ENCODE measurements around the gene AR.

Gene AR

DNA sequence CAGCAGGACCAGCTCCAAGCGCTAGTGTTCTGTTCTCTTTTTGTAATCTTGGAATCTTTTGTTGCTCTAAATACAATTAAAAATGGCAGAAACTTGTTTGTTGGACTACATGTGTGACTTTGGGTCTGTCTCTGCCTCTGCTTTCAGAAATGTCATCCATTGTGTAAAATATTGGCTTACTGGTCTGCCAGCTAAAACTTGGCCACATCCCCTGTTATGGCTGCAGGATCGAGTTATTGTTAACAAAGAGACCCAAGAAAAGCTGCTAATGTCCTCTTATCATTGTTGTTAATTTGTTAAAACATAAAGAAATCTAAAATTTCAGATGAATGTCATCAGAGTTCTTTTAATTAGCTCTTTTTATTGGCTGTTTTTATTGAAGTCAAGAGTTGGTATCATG is 186.5 kb downstream of the AR start:
- no peak for DNase-seq

DNA sequence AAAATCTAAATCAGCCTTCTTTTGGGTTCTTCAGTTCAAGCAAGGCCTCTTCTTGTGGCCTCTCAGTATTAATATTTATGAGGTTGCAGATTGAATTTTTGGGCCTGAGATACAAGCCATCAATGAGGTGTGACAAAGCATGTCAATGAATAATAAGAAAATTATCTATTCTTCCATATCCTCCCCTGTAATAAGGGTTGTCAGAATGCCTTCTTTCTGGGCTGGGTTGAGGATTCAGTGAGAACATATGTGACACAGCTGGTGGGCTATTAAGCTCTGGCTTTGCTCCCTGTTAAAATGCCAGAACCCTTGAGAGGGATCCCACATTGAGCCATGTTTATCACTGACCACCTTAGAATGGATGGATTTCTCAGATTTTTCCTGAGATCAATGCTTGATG is 187.2 kb downstream of the AR start:
- DNase-seq: no peak

DNA sequence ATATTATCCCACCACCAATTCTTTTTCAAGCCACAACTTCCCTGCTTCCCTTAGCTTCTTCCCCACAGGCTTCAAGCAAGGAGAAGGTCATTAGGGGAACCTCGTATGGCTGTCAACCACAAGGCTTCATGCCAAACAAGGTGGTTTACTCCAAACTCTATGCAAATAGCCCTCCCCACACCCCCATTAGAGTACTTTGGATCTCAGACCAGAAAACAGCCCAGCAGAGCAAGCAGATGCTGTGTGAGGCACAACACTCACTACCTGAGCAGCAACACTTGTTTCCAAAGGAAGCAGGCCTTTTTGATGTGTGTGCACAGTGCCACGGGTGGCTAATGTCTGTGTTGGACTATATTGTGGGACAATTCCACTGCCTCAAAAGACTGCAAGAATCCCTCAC is 189.0 kb downstream of the AR start:
- no peak for DNase-seq

DNA sequence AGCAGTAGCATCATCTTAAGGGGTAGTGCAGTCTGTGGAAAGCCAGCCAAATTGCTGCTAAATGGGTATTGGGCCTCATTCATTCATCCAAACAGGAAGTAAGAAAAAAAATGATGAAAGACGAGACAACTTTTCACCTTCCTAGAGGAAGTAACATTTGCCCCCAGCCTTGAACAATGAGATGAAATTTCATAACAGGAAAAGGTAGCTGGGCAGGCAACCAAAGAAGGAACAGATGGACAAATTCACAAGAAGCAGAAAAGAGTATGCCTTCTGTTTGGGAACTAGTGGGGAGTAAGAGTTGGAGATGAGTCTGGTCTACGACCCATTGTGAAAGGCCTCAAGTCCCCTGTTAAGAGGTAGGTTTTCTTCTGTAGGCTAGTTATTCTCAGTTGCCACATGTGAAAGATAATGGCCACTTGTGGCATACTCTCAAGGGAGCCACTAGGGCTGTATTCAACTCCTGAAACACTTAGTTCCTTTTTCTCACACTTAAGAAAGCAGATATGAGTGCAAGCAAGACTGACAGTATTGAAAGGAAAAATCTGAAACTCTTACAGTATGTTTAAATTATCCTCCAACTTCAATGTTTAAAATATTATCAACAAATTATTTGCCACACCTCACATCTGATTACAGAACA is 190.4 kb downstream of the AR start:
- DNase-seq: no peak

DNA sequence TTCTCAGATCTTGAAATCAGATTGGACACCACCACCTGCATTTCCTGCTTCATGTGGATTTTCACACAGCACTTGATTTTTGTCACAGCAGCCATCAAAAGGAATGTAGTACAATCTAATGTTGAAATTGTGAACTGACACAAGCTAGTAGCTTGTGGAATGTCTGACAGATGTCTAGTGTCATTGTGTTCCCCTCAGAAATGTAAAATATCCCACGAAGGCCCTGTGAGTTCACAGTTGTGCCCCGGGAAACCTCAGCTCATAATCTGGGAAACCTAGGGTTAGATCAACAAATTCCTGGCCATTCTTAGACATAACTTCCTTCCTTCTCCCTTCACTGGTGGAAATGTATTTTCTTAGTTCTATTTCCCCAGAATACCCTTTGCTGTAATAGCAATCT is 205.7 kb downstream of the AR start:
- no peak for DNase-seq

DNA sequence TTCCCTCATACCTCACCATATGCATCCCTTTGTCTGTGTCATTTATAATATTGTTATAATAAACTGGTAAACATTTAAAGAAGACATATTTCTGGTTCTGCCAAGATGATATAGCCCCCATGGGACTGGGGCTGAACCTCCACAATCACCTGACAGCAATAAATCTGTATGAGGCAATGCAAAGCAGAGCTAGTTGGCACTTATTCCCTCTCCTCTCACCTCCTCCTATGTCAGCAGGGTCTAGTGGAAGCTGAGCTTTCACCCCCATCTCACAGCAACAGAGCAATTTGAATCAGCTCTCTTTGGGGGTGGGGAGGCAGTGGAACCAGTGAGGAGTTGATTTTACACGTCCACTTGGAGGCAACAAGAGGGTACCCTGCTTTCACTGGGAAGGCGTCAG is 206.9 kb downstream of the AR start:
- no peak for DNase-seq

DNA sequence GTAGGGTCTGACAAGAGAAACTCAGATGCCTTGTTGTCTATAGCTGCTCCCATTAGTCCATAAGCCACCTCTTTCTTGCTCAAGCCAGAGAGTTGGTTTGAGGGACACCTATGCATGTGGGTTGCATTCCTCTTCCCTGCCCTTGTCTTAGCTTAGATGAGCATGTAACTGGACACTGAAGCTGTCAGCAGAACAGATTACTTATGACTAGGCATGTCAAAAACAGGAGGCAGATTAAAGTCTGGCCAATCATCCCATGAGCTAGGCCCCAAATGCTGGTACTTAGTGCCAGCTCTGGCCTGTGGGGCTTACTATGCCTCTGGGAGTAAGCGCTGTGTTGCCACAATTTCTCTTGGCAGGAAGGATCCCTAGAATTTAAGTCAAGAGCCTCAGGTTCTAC is 215.2 kb downstream of the AR start:
- DNase-seq: no peak

DNA sequence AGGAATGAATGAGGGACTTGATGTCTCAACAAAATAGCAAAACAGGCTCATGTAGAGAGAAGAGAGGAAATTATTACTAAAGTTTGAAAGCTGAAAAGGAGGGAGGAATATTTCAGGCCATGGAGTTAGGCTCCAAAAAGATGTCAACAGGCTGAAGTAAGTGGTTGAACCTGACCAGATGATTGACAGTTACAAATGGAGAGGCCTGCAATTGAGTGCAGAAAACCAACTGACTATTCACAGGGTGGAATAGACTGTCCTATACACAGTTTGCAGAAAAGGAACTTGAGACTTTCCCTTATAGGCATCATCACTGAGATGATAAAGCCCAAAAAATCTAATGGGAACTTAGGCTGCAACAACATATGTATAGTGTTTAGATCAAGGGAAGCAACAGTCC is 233.3 kb downstream of the AR start:
- DNase-seq: no peak

DNA sequence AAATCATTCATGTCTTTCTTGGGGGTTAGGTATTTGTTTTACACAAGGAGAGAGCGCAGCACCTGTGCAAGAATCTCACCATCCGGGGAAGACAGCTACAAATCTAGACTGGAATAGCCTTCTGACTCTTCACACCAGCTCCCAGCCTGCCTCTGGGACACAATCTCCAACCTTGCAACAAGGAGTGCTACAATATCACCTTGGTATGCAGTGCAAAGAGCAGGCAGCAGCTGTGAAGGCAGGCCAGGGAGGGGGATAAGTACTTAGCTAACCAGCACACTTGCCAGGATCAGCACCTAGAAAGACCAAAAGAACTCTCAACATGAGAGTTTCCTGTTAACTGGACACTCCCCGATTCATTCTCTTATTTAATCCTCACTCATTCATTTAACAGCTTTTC is 235.3 kb downstream of the AR start:
- no peak for DNase-seq

All from eye (tissue), 1 donor.